Upper lobe of left lung (tissue), 6 donors: ENCODE measurements around the gene TFIP11. TPM values are rescaled to one million over a fixed set of nuclear protein-coding genes. Genes with fewer than 3 reads are reported as not detected.
A peak's percentile ranks its signal among the peaks of the same experiment; 100 is the strongest.

ENCODE experiments used
- ATAC-seq, 2 donors: fragments of 200-7000 bp; cut with Tn5 transposase; one replicate each; pipeline ENCODE4 v1.9.1; 2022; ENCODE audit warnings: mild to moderate bottlenecking in 2 of 2, moderate library complexity in 2 of 2; ENCODE audit not compliant: low FRiP score in 2 of 2
- DNase-seq, 2 donors: peaks; one replicate each; pipeline ENCODE4 v3.0.0-alpha.2; 2019 to 2020
- H3K27ac ChIP-seq, 4 donors: fragments of 200-600 bp; sonication (generic); one replicate each; pipeline ENCODE4 v1.5.1; 2016 to 2019
- H3K27me3 ChIP-seq, 4 donors: fragments of 200-600 bp; sonication (generic); one replicate each; pipeline ENCODE4 v1.5.1; 2017 to 2019
- H3K36me3 ChIP-seq, 4 donors: fragments of 200-600 bp; sonication (generic); one replicate each; pipeline ENCODE4 v1.5.1; 2016 to 2019
- H3K4me1 ChIP-seq, 4 donors: fragments of 200-600 bp; sonication (generic); one replicate each; pipeline ENCODE4 v1.5.1; 2018 to 2019
- H3K4me3 ChIP-seq, 4 donors: fragments of 200-600 bp; sonication (generic); one replicate each; pipeline ENCODE4 v1.5.1; 2017 to 2019; ENCODE audit warnings: mild to moderate bottlenecking in 2 of 4, moderate library complexity in 1 of 4
- H3K9me3 ChIP-seq, 4 donors: fragments of 200-600 bp; sonication (generic); one replicate each; pipeline ENCODE4 v1.5.1; 2018 to 2019
- CTCF ChIP-seq, 6 experiments: fragments of 450-650 bp in 4 of 6; fragments of 200-600 bp in 2 of 6; sonication (generic) in 2 of 6; IDR thresholded peaks; one replicate each; pipeline ENCODE4 v1.5.1; 2016 to 2019; ENCODE audit warnings: antibody characterized with exemption in 6 of 6
- EP300 ChIP-seq, 4 donors: sonication (generic); formaldehyde crosslinking; IDR thresholded peaks; one replicate each; pipeline ENCODE4 v1.5.1; 2017; ENCODE audit warnings: antibody characterized with exemption in 4 of 4, control low read depth in 2 of 4
- POLR2A ChIP-seq, 4 donors: fragments of 450-650 bp; IDR thresholded peaks; one replicate each; pipeline ENCODE4 v1.5.1; 2016 to 2017; ENCODE audit warnings: antibody characterized with exemption in 4 of 4, mild to moderate bottlenecking in 2 of 4
- POLR2AphosphoS5 ChIP-seq, 2 donors: sonication (generic); formaldehyde crosslinking; IDR thresholded peaks; one replicate each; pipeline ENCODE4 v1.5.1; 2017; ENCODE audit warnings: antibody characterized with exemption in 2 of 2
- WGBS, 2 donors: methylation state at CpG; one replicate each; pipeline ENCODE4 v1.1.5; 2017 to 2018; 5-methylcytosine and 5-hydroxymethylcytosine counted together
- total RNA-seq, 6 donors: library from RNA; depleted of rRNA in 4 of 6; stranded (reverse); fragments of >200 nt in 4 of 6; gene quantifications; one replicate each; pipeline versions ENCODE4 v1.1.0 to v1.2.1, GENCODE V29; 2016 to 2021
- donor health status: DM: no; HTN: no; CAD: no; lungs with moderate emphysema.
- donor health status: DM: no; HTN: yes; CAD: no; lungs with severe emphysema.

Gene TFIP11
- total RNA-seq, 6 donors from 2014 or later, result 26.3 to 37.7 (median 32.6) TPM

- TF ChIP-seq EP300 (IDR thresholded peaks at IDR 0.05) (no peak), POLR2A (IDR thresholded peaks at IDR 0.05) (no peak), POLR2AphosphoS5 (IDR thresholded peaks at IDR 0.05) (no peak), CTCF (IDR thresholded peaks at IDR 0.05) (no peak)
- Histone ChIP-seq H3K9me3 (no peaks in the 10 kb centered on the region), H3K4me1 (peaks cover 18 to 32% (median 19%) of the 10 kb centered on the region in 4 donors), H3K4me3 (no peak overlapping the region), H3K27ac (no peak overlapping the region), H3K36me3 (peaks cover 2 to 9% (median 6%) of the 10 kb centered on the region in 4 donors), H3K27me3 (no peaks in the 10 kb centered on the region)
- 92 to 93% methylated on average over 12 of the region's 12 CpGs for WGBS, 2 donors
- ATAC-seq, result no peak
- DNase-seq, result no peak
Observed at GRCh38 chr22:26514419-26515161, 2.3 kb upstream of the TFIP11 start.

DNA sequence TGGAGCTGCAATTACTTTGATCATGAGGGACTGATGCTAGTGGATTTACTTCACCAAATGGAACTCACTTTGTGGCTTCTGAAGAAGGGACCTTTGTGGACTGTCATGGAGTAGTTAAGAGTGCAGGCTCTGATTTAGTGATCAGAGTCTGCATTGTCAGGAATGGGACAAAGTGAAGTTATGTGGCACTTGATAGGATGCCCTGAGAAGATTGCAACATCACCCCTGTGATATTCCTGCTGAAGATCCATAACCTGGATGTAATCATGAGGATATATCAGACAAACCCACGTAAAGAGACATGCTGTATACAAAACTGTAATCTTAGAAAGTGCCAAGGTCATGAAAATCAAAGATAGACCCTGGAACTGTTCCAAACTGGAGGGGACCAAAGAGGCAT, 1.6 kb upstream of the TFIP11 start:
- TF ChIP-seq CTCF (IDR thresholded peaks at IDR 0.05) (no peak), POLR2AphosphoS5 (IDR thresholded peaks at IDR 0.05) (no peak), EP300 (IDR thresholded peaks at IDR 0.05) (no peak), POLR2A (IDR thresholded peaks at IDR 0.05) (no peak)
- H3K36me3 ChIP-seq, result peaks cover 6 to 17% (median 13%) of the 10 kb centered on the region in 4 donors
- H3K4me3 ChIP-seq, result no peak overlapping the region
- ATAC-seq (no peak), DNase-seq (no peak)
- no peak overlapping the region for H3K27ac ChIP-seq
- peaks cover 18 to 32% (median 19%) of the 10 kb centered on the region in 4 donors for H3K4me1 ChIP-seq
- WGBS, 2 donors, result 55 to 57% methylated on average over 1 of the region's 1 CpG
- no peaks in the 10 kb centered on the region for H3K27me3 ChIP-seq
- H3K9me3 ChIP-seq, result no peaks in the 10 kb centered on the region

- Histone ChIP-seq H3K27ac (no peak overlapping the region), H3K4me3 (no peak overlapping the region), H3K9me3 (no peaks in the 10 kb centered on the region), H3K36me3 (peaks cover 36 to 74% (median 65%) of the 10 kb centered on the region in 4 donors), H3K27me3 (no peaks in the 10 kb centered on the region), H3K4me1 (peaks cover 20 to 34% (median 22%) of the 10 kb centered on the region in 4 donors)
- no peak for DNase-seq
- TF ChIP-seq EP300 (IDR thresholded peaks at IDR 0.05), result no peak
- TF ChIP-seq CTCF (IDR thresholded peaks at IDR 0.05), result no peak
- TF ChIP-seq POLR2A (IDR thresholded peaks at IDR 0.05), result no peak
- TF ChIP-seq POLR2AphosphoS5 (IDR thresholded peaks at IDR 0.05), result no peak
- ATAC-seq, result no peak
Observed at GRCh38 chr22:26508148-26508547, 4.1 kb downstream of the TFIP11 start.

DNA sequence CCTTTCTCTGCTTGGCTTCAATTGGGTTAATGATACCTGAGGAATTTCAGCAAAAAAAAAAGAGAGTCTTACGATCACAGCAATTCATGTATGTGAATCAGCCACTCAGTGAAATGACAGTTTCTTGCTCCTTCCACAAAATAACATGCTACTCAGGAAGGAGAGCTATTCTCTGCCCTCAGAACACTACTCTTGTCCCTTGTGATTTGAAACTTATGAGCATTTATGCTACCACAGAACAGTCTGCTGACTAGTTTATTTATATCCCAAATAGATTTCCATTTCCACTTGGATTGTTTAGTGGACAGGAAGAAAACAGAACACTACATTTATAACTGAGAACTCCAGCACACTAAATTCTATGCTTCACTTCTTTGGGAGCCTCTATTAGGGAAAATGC, 8.5 kb downstream of the TFIP11 start:
- H3K9me3 ChIP-seq, result no peaks in the 10 kb centered on the region
- 78 to 89% methylated on average over 1 of the region's 1 CpG for WGBS, 2 donors
- ATAC-seq (no peak), DNase-seq (no peak)
- H3K36me3 ChIP-seq, result peaks cover 49 to 100% (median 94%) of the 10 kb centered on the region in 4 donors
- no peak overlapping the region for H3K4me3 ChIP-seq
- peaks cover 4 to 18% (median 9%) of the 10 kb centered on the region in 4 donors for H3K4me1 ChIP-seq
- peak overlapping the region in 2 of 4 donors; percentile 16 to 23 for H3K27ac ChIP-seq
- TF ChIP-seq POLR2A (IDR thresholded peaks at IDR 0.05), result no peak
- no peak for TF ChIP-seq POLR2AphosphoS5 (IDR thresholded peaks at IDR 0.05)
- TF ChIP-seq CTCF (IDR thresholded peaks at IDR 0.05), result no peak
- no peak for TF ChIP-seq EP300 (IDR thresholded peaks at IDR 0.05)
- no peaks in the 10 kb centered on the region for H3K27me3 ChIP-seq
